Hepatocyte (in vitro differentiated cells): ENCODE results near the gene SH3YL1. TPM values are rescaled to one million over a fixed set of nuclear protein-coding genes. Genes with fewer than 3 reads are reported as not detected.

ENCODE experiments used
- DNase-seq: peaks from one replicate; pipeline ENCODE4 v3.0.0-alpha.2; 2016; ENCODE audit warnings: low spot score
- H2AFZ ChIP-seq: fragments of 200-600 bp; sonication (generic); 2 replicates; pipeline ENCODE4 v1.6.0; 2016; ENCODE audit warnings: antibody characterized with exemption, mild to moderate bottlenecking
- H3K27ac ChIP-seq: fragments of 200-600 bp; sonication (generic); 2 replicates; pipeline ENCODE4 v1.5.1; 2016; ENCODE audit warnings: mild to moderate bottlenecking
- H3K27me3 ChIP-seq: fragments of 200-600 bp; sonication (generic); 2 replicates; pipeline ENCODE4 v1.6.1; 2016
- H3K36me3 ChIP-seq: fragments of 200-600 bp; sonication (generic); replicated peaks from 2 replicates; pipeline ENCODE4 v1.5.1; 2016; ENCODE audit warnings: low read depth; ENCODE audit not compliant: insufficient read depth
- H3K4me1 ChIP-seq: fragments of 200-600 bp; sonication (generic); 2 replicates; pipeline ENCODE4 v1.5.1; 2016; ENCODE audit warnings: mild to moderate bottlenecking, moderate library complexity; ENCODE audit not compliant: insufficient read depth
- H3K4me2 ChIP-seq: fragments of 200-600 bp; sonication (generic); 2 replicates; pipeline ENCODE4 v1.6.0; 2016
- H3K4me3 ChIP-seq: fragments of 200-600 bp; sonication (generic); 2 replicates; pipeline ENCODE4 v1.5.1; 2016; ENCODE audit warnings: mild to moderate bottlenecking
- H3K79me2 ChIP-seq: fragments of 200-600 bp; sonication (generic); 2 replicates; pipeline ENCODE4 v1.6.0; 2017; ENCODE audit warnings: mild to moderate bottlenecking
- H3K9me2 ChIP-seq: fragments of 200-600 bp; sonication (generic); replicated peaks from 2 replicates; pipeline ENCODE4 v1.6.0; 2017; ENCODE audit warnings: mild to moderate bottlenecking; ENCODE audit not compliant: insufficient read depth
- H3K9me3 ChIP-seq: fragments of 200-600 bp; sonication (generic); 2 replicates; pipeline ENCODE4 v1.5.1; 2016; ENCODE audit warnings: low read depth, mild to moderate bottlenecking
- H4K20me1 ChIP-seq: fragments of 200-600 bp; sonication (generic); 2 replicates; pipeline ENCODE4 v1.6.0; 2016; ENCODE audit warnings: mild to moderate bottlenecking; ENCODE audit not compliant: insufficient read depth, poor library complexity, severe bottlenecking
- CTCF ChIP-seq: fragments of 200-600 bp; sonication (generic); IDR thresholded peaks from 2 replicates; pipeline ENCODE4 v1.5.1; 2016; ENCODE audit warnings: antibody characterized with exemption, mild to moderate bottlenecking; ENCODE audit not compliant: poor library complexity
- EZH2 ChIP-seq: fragments of 200-600 bp; sonication (generic); IDR thresholded peaks from 2 replicates; pipeline ENCODE4 v1.6.1; 2016; ENCODE audit warnings: antibody characterized with exemption, mild to moderate bottlenecking, borderline replicate concordance
- EZH2phosphoT487 ChIP-seq: fragments of 200-600 bp; sonication (generic); IDR thresholded peaks from one replicate; pipeline ENCODE4 v1.6.1; 2018; ENCODE audit warnings: antibody characterized with exemption, mild to moderate bottlenecking, low read depth, moderate library complexity; ENCODE audit not compliant: unreplicated experiment, severe bottlenecking
- WGBS: methylation state at CpG from one replicate; pipeline ENCODE4 v1.1.6; 2016; ENCODE audit warnings: low lambda C conversion rate; ENCODE audit errors: missing lambda C conversion rate; 5-methylcytosine and 5-hydroxymethylcytosine counted together
- polyA plus RNA-seq: library from polyadenylated mRNA; unstranded; fragments of >200 nt; fragmentation: Nextera tagmentation; extraction: Ambion mirVana; gene quantifications from 2 replicates; pipeline ENCODE4 v1.2.1, GENCODE V29; 2016
- total RNA-seq: library from RNA; depleted of rRNA; stranded (reverse); fragments of >200 nt; gene quantifications from 2 replicates; pipeline ENCODE4 v1.2.3, GENCODE V29; 2014

The SH3YL1 gene
- total and polyA plus RNA-seq, 2 experiments from 2014 or later: 36.3 to 99.8 TPM

- no peak overlapping the region for H3K4me3 ChIP-seq
- no peak overlapping the region for H3K4me2 ChIP-seq
- peaks cover 16% of the 10 kb centered on the region for H4K20me1 ChIP-seq
- H2AFZ ChIP-seq: no peak overlapping the region
- no peaks in the 10 kb centered on the region for H3K9me2 ChIP-seq
- H3K9me3 ChIP-seq: no peaks in the 10 kb centered on the region
- no peak for DNase-seq
- H3K27ac ChIP-seq: no peak overlapping the region
- peaks cover 9% of the 10 kb centered on the region for H3K4me1 ChIP-seq
- no peaks in the 10 kb centered on the region for H3K36me3 ChIP-seq
- 76% methylated on average over 13 of the region's 13 CpGs for WGBS
- no peak for TF ChIP-seq EZH2
- no peak for TF ChIP-seq EZH2phosphoT487
- no peak for TF ChIP-seq CTCF
- H3K79me2 ChIP-seq: no peaks in the 10 kb centered on the region
- H3K27me3 ChIP-seq: peaks cover 37% of the 10 kb centered on the region
Measured at GRCh38 chr2:284896-285492, 21.2 kb upstream of the SH3YL1 start.

GRCh38 chr2:283996-284794 lies 20.4 kb upstream of the SH3YL1 start:
- peaks cover 16% of the 10 kb centered on the region for H4K20me1 ChIP-seq
- H3K4me1 ChIP-seq: peaks cover 9% of the 10 kb centered on the region
- WGBS: 72% methylated on average over 4 of the region's 4 CpGs

GRCh38 chr2:282371-283263 lies 18.8 kb upstream of the SH3YL1 start:
- Histone ChIP-seq H2AFZ (no peak overlapping the region), H3K79me2 (peaks cover 2% of the 10 kb centered on the region), H3K36me3 (no peaks in the 10 kb centered on the region), H3K27me3 (peaks cover 25% of the 10 kb centered on the region), H3K9me2 (no peaks in the 10 kb centered on the region), H3K4me1 (peaks cover 9% of the 10 kb centered on the region), H3K9me3 (no peaks in the 10 kb centered on the region), H3K27ac (no peak overlapping the region), H3K4me2 (no peak overlapping the region), H3K4me3 (no peak overlapping the region), H4K20me1 (peaks cover 21% of the 10 kb centered on the region)
- no peak for TF ChIP-seq EZH2
- TF ChIP-seq CTCF: no peak
- no peak for TF ChIP-seq EZH2phosphoT487
- WGBS: 97% methylated on average over 12 of the region's 12 CpGs
- DNase-seq: no peak

More at GRCh38 chr2:283996-284794, 20.4 kb upstream of the SH3YL1 start:
- Histone ChIP-seq H3K79me2 (no peaks in the 10 kb centered on the region), H3K27ac (no peak overlapping the region), H3K27me3 (peaks cover 31% of the 10 kb centered on the region), H3K9me2 (no peaks in the 10 kb centered on the region), H3K9me3 (no peaks in the 10 kb centered on the region), H3K36me3 (no peaks in the 10 kb centered on the region), H3K4me3 (no peak overlapping the region), H3K4me2 (no peak overlapping the region), H2AFZ (no peak overlapping the region)
- TF ChIP-seq CTCF: no peak
- TF ChIP-seq EZH2phosphoT487: no peak
- no peak for TF ChIP-seq EZH2
- DNase-seq: no peak
